Stimulated activated effector memory CD8-positive, alpha-beta T cell treated with anti-CD3 and anti-CD28 coated beads, Interleukin-12 subunit alpha, Interleukin-12 subunit beta, amount 100 ng/mL, for 72 hours (primary cell): ENCODE measurements around the gene USP17L19.
"Not testable (repeated sequence)": the region's sequence is repeated elsewhere in the genome, so short reads cannot be mapped to it uniquely, and the experiment has no call there.

ENCODE experiments used
- ATAC-seq: fragments of 150-1000 bp; cut with Tn5 transposase; 2 replicates; pipeline ENCODE4 v1.10.0; 2021
- DNase-seq, 2 donors: peaks; one replicate each; pipeline ENCODE4 v3.0.0; 2021 to 2022; ENCODE audit warnings: low spot score in 2 of 2
- H3K27ac Mint-ChIP-seq: one replicate; pipeline ENCODE4 v1.8.0; 2022; ENCODE audit warnings: mild to moderate bottlenecking, mixed read lengths
- H3K36me3 Mint-ChIP-seq: one replicate; pipeline ENCODE4 v1.8.0; 2022; ENCODE audit warnings: mild to moderate bottlenecking, mixed read lengths
- H3K4me1 Mint-ChIP-seq: one replicate; pipeline ENCODE4 v1.8.0; 2022; ENCODE audit warnings: mixed read lengths
- H3K4me3 Mint-ChIP-seq: one replicate; pipeline ENCODE4 v1.8.0; 2022; ENCODE audit warnings: mild to moderate bottlenecking, mixed read lengths
- H3K9me3 Mint-ChIP-seq: one replicate; pipeline ENCODE4 v1.8.0; 2022; ENCODE audit warnings: mixed read lengths

Gene USP17L19, protein sequence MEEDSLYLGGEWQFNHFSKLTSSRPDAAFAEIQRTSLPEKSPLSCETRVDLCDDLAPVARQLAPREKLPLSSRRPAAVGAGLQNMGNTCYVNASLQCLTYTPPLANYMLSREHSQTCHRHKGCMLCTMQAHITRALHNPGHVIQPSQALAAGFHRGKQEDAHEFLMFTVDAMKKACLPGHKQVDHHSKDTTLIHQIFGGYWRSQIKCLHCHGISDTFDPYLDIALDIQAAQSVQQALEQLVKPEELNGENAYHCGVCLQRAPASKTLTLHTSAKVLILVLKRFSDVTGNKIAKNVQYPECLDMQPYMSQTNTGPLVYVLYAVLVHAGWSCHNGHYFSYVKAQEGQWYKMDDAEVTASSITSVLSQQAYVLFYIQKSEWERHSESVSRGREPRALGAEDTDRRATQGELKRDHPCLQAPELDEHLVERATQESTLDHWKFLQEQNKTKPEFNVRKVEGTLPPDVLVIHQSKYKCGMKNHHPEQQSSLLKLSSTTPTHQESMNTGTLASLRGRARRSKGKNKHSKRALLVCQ

DNA sequence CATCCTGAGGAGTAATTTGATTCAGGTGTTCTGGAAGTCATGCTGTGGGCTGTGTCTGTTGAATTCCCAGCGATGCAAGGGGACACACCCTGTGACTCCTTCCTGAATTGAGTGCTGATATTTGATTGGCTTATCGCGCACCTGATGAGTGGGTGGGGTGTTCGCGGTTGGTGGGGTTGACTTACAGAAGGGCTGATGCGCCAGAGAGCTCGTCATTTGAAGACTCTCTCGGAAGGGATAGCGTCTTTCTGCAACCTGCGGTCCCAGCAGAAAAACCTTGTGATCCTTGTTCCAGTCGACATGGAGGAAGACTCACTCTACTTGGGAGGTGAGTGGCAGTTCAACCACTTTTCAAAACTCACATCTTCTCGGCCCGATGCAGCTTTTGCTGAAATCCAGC lies at the start of gene USP17L19:
Gene USP17L19 (plus strand): TSS at position 301 of the 400 bp plus-strand sequence. CDS start 0 bp downstream, at position 301.
- ATAC-seq, H3K27ac Mint-ChIP-seq, H3K4me1 Mint-ChIP-seq, H3K9me3 Mint-ChIP-seq, DNase-seq, H3K4me3 Mint-ChIP-seq, H3K36me3 Mint-ChIP-seq: not testable (repeated sequence)

DNA sequence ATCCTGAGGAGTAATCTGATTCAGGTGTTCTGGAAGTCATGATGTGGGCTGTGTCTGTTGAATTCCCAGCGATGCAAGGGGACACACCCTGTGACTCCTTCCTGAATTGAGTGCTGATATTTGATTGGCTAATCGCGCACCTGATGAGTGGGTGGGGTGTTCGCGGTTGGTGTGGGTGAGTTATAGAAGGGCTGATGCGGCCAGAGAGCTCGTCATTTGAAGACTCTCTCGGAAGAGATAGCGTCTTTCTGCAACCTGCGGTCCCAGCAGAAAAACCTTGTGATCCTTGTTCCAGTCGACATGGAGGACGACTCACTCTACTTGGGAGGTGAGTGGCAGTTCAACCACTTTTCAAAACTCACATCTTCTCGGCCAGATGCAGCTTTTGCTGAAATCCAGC lies 42.8 kb upstream of the USP17L19 start, which contains the start of gene USP17L10:
Gene USP17L10 (plus strand): TSS at position 301 of the 400 bp plus-strand sequence. CDS start 0 bp downstream, at position 301.
- ATAC-seq, H3K4me3 Mint-ChIP-seq, H3K36me3 Mint-ChIP-seq, H3K9me3 Mint-ChIP-seq, H3K27ac Mint-ChIP-seq, DNase-seq, H3K4me1 Mint-ChIP-seq: not testable (repeated sequence)

DNA sequence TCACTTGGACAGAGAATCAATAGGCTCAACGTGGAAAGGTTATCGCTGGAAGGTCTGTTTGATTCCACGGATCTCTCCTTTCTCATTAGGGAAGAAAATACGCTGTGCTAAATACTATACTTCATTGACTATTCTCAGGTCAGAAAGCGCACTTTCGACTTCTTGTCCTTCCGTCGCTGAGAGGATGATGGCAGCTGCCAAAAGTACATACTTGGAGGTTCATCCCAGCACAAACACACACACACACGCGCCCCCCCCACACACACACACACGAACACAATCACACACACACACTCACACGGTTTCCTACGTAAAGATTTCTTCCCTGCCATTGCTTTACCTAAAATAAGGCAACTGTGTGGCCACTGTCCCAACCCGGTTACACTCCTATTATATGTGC lies 38.5 kb upstream of the USP17L19 start:
- not testable (repeated sequence) for H3K4me1 Mint-ChIP-seq, H3K36me3 Mint-ChIP-seq, ATAC-seq, H3K27ac Mint-ChIP-seq, H3K4me3 Mint-ChIP-seq, H3K9me3 Mint-ChIP-seq
- DNase-seq: peak in 1 of 2 donors; percentile 20

DNA sequence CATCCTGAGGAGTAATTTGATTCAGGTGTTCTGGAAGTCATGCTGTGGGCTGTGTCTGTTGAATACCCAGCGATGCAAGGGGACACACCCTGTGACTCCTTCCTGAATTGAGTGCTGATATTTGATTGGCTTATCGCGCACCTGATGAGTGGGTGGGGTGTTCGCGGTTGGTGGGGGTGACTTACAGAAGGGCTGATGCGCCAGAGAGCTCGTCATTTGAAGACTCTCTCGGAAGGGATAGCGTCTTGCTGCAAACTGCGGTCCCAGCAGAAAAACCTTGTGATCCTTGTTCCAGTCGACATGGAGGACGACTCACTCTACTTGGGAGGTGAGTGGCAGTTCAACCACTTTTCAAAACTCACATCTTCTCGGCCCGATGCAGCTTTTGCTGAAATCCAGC lies 38.1 kb upstream of the USP17L19 start, which contains the start of gene USP17L11:
Gene USP17L11 (plus strand): TSS at position 301 of the 400 bp plus-strand sequence. CDS start 0 bp downstream, at position 301.
- H3K9me3 Mint-ChIP-seq, ATAC-seq, H3K4me3 Mint-ChIP-seq, H3K4me1 Mint-ChIP-seq, H3K27ac Mint-ChIP-seq, H3K36me3 Mint-ChIP-seq, DNase-seq: not testable (repeated sequence)

DNA sequence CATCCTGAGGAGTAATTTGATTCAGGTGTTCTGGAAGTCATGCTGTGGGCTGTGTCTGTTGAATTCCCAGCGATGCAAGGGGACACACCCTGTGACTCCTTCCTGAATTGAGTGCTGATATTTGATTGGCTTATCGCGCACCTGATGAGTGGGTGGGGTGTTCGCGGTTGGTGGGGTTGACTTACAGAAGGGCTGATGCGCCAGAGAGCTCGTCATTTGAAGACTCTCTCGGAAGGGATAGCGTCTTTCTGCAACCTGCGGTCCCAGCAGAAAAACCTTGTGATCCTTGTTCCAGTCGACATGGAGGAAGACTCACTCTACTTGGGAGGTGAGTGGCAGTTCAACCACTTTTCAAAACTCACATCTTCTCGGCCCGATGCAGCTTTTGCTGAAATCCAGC lies 33.3 kb upstream of the USP17L19 start, which contains the start of gene USP17L12:
Gene USP17L12 (plus strand): TSS at position 301 of the 400 bp plus-strand sequence. CDS start 0 bp downstream, at position 301.
- H3K9me3 Mint-ChIP-seq, DNase-seq, H3K4me1 Mint-ChIP-seq, ATAC-seq, H3K4me3 Mint-ChIP-seq, H3K36me3 Mint-ChIP-seq, H3K27ac Mint-ChIP-seq: not testable (repeated sequence)

DNA sequence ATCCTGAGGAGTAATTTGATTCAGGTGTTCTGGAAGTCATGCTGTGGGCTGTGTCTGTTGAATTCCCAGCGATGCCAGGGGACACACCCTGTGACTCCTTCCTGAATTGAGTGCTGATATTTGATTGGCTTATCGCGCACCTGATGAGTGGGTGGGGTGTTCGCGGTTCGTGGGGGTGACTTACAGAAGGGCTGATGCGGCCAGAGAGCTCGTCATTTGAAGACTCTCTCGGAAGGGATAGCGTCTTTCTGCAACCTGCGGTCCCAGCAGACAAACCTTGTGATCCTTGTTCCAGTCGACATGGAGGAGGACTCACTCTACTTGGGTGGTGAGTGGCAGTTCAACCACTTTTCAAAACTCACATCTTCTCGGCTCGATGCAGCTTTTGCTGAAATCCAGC lies 28.6 kb upstream of the USP17L19 start, which contains the start of gene USP17L13:
Gene USP17L13 (plus strand): TSS at position 301 of the 400 bp plus-strand sequence. CDS start 0 bp downstream, at position 301.
- not testable (repeated sequence) for H3K4me3 Mint-ChIP-seq, H3K4me1 Mint-ChIP-seq, H3K9me3 Mint-ChIP-seq, H3K27ac Mint-ChIP-seq, H3K36me3 Mint-ChIP-seq, DNase-seq, ATAC-seq

DNA sequence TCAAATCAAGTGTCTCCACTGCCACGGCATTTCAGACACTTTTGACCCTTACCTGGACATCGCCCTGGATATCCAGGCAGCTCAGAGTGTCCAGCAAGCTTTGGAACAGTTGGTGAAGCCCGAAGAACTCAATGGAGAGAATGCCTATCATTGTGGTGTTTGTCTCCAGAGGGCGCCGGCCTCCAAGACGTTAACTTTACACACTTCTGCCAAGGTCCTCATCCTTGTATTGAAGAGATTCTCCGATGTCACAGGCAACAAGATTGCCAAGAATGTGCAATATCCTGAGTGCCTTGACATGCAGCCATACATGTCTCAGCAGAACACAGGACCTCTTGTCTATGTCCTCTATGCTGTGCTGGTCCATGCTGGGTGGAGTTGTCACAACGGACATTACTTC lies 22.9 kb upstream of the USP17L19 start:
- H3K4me3 Mint-ChIP-seq, H3K36me3 Mint-ChIP-seq, H3K27ac Mint-ChIP-seq, H3K9me3 Mint-ChIP-seq, ATAC-seq, H3K4me1 Mint-ChIP-seq: not testable (repeated sequence)
- peak in 1 of 2 donors; percentile 33 for DNase-seq

DNA sequence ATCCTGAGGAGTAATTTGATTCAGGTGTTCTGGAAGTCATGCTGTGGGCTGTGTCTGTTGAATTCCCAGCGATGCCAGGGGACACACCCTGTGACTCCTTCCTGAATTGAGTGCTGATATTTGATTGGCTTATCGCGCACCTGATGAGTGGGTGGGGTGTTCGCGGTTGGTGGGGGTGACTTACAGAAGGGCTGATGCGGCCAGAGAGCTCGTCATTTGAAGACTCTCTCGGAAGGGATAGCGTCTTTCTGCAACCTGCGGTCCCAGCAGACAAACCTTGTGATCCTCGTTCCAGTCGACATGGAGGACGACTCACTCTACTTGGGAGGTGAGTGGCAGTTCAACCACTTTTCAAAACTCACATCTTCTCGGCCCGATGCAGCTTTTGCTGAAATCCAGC lies 19.1 kb upstream of the USP17L19 start, which contains the start of gene USP17L15:
Gene USP17L15 (plus strand): TSS at position 301 of the 400 bp plus-strand sequence. CDS start 0 bp downstream, at position 301.
- H3K36me3 Mint-ChIP-seq, H3K4me3 Mint-ChIP-seq, DNase-seq, H3K27ac Mint-ChIP-seq, ATAC-seq, H3K9me3 Mint-ChIP-seq, H3K4me1 Mint-ChIP-seq: not testable (repeated sequence)

DNA sequence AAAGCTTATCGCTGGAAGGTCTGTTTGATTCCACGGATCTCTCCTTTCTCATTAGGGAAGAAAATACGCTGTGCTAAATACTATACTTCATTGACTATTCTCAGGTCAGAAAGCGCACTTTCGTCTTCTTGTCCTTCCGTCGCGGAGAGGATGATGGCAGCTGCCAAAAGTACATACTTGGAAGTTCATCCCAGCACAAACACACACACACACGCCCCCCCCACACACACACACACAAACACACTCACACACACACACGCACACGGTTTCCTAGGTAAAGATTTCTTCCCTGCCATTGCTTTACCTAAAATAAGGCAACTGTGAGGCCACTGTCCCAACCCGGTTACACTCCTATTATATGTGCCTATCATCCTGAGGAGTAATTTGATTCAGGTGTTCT lies 14.7 kb upstream of the USP17L19 start:
- not testable (repeated sequence) for DNase-seq, H3K9me3 Mint-ChIP-seq, H3K27ac Mint-ChIP-seq, H3K4me1 Mint-ChIP-seq, H3K4me3 Mint-ChIP-seq, H3K36me3 Mint-ChIP-seq, ATAC-seq

DNA sequence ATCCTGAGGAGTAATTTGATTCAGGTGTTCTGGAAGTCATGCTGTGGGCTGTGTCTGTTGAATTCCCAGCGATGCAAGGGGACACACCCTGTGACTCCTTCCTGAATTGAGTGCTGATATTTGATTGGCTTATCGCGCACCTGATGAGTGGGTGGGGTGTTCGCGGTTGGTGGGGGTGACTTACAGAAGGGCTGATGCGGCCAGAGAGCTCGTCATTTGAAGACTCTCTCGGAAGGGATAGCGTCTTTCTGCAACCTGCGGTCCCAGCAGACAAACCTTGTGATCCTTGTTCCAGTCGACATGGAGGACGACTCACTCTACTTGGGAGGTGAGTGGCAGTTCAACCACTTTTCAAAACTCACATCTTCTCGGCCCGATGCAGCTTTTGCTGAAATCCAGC lies 9.6 kb upstream of the USP17L19 start, which contains the start of gene USP17L17:
Gene USP17L17 (plus strand): TSS at position 301 of the 400 bp plus-strand sequence. CDS start 0 bp downstream, at position 301.
- not testable (repeated sequence) for H3K9me3 Mint-ChIP-seq, H3K4me3 Mint-ChIP-seq, H3K27ac Mint-ChIP-seq, DNase-seq, H3K36me3 Mint-ChIP-seq, H3K4me1 Mint-ChIP-seq, ATAC-seq

DNA sequence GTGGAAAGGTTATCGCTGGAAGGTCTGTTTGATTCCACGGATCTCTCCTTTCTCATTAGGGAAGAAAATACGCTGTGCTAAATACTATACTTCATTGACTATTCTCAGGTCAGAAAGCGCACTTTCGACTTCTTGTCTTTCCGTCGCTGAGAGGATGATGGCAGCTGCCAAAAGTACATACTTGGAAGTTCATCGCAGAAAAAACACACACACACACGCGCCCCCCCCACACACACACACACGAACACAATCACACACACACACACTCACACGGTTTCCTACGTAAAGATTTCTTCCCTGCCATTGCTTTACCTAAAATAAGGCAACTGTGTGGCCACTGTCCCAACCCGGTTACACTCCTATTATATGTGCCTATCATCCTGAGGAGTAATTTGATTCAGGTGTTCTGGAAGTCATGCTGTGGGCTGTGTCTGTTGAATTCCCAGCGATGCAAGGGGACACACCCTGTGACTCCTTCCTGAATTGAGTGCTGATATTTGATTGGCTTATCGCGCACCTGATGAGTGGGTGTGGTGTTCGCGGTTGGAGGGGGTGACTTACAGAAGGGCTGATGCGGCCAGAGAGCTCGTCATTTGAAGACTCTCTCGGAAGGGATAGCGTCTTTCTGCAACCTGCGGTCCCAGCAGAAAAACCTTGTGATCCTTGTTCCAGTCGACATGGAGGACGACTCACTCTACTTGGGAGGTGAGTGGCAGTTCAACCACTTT lies 5.1 kb upstream of the USP17L19 start, which contains the start of gene USP17L18:
Gene USP17L18 (plus strand): TSS at position 678 of the 728 bp plus-strand sequence. CDS start 0 bp downstream, at position 678.
- peak in 1 of 2 donors; percentile 36 for DNase-seq
- H3K9me3 Mint-ChIP-seq, H3K4me1 Mint-ChIP-seq, H3K36me3 Mint-ChIP-seq, H3K27ac Mint-ChIP-seq, ATAC-seq, H3K4me3 Mint-ChIP-seq: not testable (repeated sequence)

DNA sequence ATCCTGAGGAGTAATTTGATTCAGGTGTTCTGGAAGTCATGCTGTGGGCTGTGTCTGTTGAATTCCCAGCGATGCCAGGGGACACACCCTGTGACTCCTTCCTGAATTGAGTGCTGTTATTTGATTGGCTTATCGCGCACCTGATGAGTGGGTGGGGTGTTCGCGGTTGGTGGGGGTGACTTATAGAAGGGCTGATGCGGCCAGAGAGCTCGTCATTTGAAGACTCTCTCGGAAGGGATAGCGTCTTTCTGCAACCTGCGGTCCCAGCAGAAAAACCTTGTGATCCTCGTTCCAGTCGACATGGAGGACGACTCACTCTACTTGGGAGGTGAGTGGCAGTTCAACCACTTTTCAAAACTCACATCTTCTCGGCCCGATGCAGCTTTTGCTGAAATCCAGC lies 4.6 kb downstream of the USP17L19 start, which contains the start of gene USP17L20:
Gene USP17L20 (plus strand): TSS at position 301 of the 400 bp plus-strand sequence. CDS start 0 bp downstream, at position 301.
- H3K4me3 Mint-ChIP-seq, H3K4me1 Mint-ChIP-seq, ATAC-seq, H3K9me3 Mint-ChIP-seq, DNase-seq, H3K36me3 Mint-ChIP-seq, H3K27ac Mint-ChIP-seq: not testable (repeated sequence)

DNA sequence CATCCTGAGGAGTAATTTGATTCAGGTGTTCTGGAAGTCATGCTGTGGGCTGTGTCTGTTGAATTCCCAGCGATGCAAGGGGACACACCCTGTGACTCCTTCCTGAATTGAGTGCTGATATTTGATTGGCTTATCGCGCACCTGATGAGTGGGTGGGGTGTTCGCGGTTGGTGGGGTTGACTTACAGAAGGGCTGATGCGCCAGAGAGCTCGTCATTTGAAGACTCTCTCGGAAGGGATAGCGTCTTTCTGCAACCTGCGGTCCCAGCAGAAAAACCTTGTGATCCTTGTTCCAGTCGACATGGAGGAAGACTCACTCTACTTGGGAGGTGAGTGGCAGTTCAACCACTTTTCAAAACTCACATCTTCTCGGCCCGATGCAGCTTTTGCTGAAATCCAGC lies 9.4 kb downstream of the USP17L19 start, which contains the start of gene USP17L21:
Gene USP17L21 (plus strand): TSS at position 301 of the 400 bp plus-strand sequence. CDS start 0 bp downstream, at position 301.
- not testable (repeated sequence) for H3K27ac Mint-ChIP-seq, ATAC-seq, H3K4me1 Mint-ChIP-seq, H3K9me3 Mint-ChIP-seq, H3K4me3 Mint-ChIP-seq, H3K36me3 Mint-ChIP-seq, DNase-seq

DNA sequence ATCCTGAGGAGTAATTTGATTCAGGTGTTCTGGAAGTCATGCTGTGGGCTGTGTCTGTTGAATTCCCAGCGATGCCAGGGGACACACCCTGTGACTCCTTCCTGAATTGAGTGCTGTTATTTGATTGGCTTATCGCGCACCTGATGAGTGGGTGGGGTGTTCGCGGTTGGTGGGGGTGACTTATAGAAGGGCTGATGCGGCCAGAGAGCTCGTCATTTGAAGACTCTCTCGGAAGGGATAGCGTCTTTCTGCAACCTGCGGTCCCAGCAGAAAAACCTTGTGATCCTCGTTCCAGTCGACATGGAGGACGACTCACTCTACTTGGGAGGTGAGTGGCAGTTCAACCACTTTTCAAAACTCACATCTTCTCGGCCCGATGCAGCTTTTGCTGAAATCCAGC lies 14.1 kb downstream of the USP17L19 start, which contains the start of gene USP17L22:
Gene USP17L22 (plus strand): TSS at position 301 of the 400 bp plus-strand sequence. CDS start 0 bp downstream, at position 301.
- not testable (repeated sequence) for H3K27ac Mint-ChIP-seq, DNase-seq, H3K4me3 Mint-ChIP-seq, H3K4me1 Mint-ChIP-seq, H3K36me3 Mint-ChIP-seq, ATAC-seq, H3K9me3 Mint-ChIP-seq
